SU-DHL-6 (cell line): ENCODE data around the gene NCMAP.

Experiments
- CTCF ChIP-seq: fragments of 200-600 bp; sonication (generic); IDR thresholded peaks from one replicate; pipeline ENCODE4 v1.5.1; 2017; ENCODE audit warnings: antibody characterized with exemption, mild to moderate bottlenecking, low read length, moderate library complexity; ENCODE audit not compliant: insufficient read depth, poor library complexity, severe bottlenecking
- EZH2phosphoT487 ChIP-seq: fragments of 200-600 bp; sonication (generic), shearing (Covaris generic); conservative IDR thresholded peaks from 2 replicates; pipeline ENCODE4 v1.6.1; 2018; ENCODE audit warnings: mild to moderate bottlenecking, antibody characterized with exemption, low read length, moderate library complexity, mixed read lengths

- TF ChIP-seq CTCF (no peak), EZH2phosphoT487 (no peak)
Measured at GRCh38 chr1:24562625-24563024, 6.7 kb downstream of the NCMAP start.
